Endothelial cell (in vitro differentiated cells): ENCODE measurements around the gene ADAM30. TPM values are rescaled to one million over a fixed set of nuclear protein-coding genes. Genes with fewer than 3 reads are reported as not detected.

Experiments
- DNase-seq: peaks from one replicate; pipeline ENCODE4 v3.0.0; 2021; ENCODE audit warnings: low spot score
- H3K27ac Mint-ChIP-seq: one replicate; pipeline ENCODE4 v1.8.0; 2021; ENCODE audit warnings: mixed read lengths, inconsistent platforms; ENCODE audit not compliant: unreplicated experiment
- H3K27me3 Mint-ChIP-seq: one replicate; pipeline ENCODE4 v1.8.0; 2021; ENCODE audit warnings: mild to moderate bottlenecking, moderate library complexity, mixed read lengths, inconsistent platforms; ENCODE audit not compliant: unreplicated experiment
- H3K36me3 Mint-ChIP-seq: one replicate; pipeline ENCODE4 v1.8.0; 2021; ENCODE audit warnings: mild to moderate bottlenecking, low read depth, mixed read lengths, inconsistent platforms; ENCODE audit not compliant: unreplicated experiment
- H3K4me1 Mint-ChIP-seq: one replicate; pipeline ENCODE4 v1.8.0; 2021; ENCODE audit warnings: mild to moderate bottlenecking, mixed read lengths, inconsistent platforms; ENCODE audit not compliant: unreplicated experiment
- H3K4me3 Mint-ChIP-seq: one replicate; pipeline ENCODE4 v1.8.0; 2021; ENCODE audit warnings: mild to moderate bottlenecking, mixed read lengths, inconsistent platforms; ENCODE audit not compliant: unreplicated experiment
- H3K9me3 Mint-ChIP-seq: one replicate; pipeline ENCODE4 v1.8.0; 2021; ENCODE audit warnings: mixed read lengths, inconsistent platforms; ENCODE audit not compliant: unreplicated experiment
- total RNA-seq: library from RNA; stranded (reverse); fragmentation: NEBNext Ultra II Directional; extraction: Animal tissue kit (Norgen Biotek cat#: 25700); gene quantifications from one replicate; pipeline ENCODE4 v1.2.1, GENCODE V29; 2021; ENCODE audit not compliant: unreplicated experiment
- TF ChIP-seq, protein P1 (sequence below): fragments of 200-600 bp; sonication (generic); IDR thresholded peaks from one replicate; pipeline ENCODE4 v1.5.0; 2021; ENCODE audit warnings: antibody characterized with exemption; ENCODE audit not compliant: unreplicated experiment

ADAM30 gene
- total RNA-seq, 1 donor from 2014 or later: not detected

DNA sequence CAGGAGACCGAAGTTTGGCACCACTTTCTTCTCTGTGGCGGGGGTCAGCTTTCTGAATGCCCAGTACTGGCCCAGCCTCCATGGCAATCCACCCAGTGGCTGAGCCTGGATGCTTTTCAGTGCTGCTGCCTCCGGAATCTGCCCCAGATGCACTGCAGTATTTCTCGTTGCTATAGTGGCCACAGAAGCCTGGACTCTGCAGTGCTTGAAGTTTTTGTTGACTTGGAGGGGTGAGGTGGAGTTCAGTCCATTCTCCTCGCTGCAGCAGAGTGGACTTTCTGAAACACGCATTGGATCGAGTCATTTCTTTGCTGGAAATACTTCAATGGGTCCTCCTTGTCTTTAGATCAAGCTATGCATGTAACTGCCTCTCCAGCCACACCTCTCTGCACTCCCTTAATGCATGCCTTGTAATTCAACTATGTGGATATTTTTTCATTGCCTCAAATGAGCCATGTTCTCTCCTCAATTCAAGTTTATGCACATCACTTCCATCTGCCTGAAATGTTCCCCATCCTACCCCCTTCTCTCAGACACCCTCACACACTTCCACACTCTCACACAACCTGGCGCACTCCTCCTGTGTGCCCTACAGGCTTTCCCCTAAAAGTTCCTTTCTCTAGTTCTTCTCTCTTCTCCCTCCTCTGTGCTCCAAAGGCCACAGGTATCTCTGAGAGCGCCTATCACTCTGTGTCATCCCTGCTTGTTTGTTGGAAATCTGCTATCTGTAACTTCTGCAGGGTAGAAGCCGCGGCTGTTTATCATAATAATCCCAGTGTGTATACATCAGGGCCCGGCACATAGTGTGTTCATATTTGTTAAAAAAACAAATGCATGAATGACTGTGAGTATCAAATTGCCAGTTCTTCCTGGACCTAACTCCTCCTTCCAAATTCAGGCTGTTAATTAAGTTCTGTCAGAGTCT is 16.5 kb downstream of the ADAM30 start:
- Mint-ChIP-seq H3K4me1 (no peaks in the 10 kb centered on the region), H3K27me3 (peaks cover 2% of the 10 kb centered on the region), H3K4me3 (no peak overlapping the region), H3K27ac (no peak overlapping the region), H3K9me3 (no peaks in the 10 kb centered on the region), H3K36me3 (no peaks in the 10 kb centered on the region)
- no peak for DNase-seq
- TF ChIP-seq, protein P1, sequence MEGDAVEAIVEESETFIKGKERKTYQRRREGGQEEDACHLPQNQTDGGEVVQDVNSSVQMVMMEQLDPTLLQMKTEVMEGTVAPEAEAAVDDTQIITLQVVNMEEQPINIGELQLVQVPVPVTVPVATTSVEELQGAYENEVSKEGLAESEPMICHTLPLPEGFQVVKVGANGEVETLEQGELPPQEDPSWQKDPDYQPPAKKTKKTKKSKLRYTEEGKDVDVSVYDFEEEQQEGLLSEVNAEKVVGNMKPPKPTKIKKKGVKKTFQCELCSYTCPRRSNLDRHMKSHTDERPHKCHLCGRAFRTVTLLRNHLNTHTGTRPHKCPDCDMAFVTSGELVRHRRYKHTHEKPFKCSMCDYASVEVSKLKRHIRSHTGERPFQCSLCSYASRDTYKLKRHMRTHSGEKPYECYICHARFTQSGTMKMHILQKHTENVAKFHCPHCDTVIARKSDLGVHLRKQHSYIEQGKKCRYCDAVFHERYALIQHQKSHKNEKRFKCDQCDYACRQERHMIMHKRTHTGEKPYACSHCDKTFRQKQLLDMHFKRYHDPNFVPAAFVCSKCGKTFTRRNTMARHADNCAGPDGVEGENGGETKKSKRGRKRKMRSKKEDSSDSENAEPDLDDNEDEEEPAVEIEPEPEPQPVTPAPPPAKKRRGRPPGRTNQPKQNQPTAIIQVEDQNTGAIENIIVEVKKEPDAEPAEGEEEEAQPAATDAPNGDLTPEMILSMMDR: no peak

DNA sequence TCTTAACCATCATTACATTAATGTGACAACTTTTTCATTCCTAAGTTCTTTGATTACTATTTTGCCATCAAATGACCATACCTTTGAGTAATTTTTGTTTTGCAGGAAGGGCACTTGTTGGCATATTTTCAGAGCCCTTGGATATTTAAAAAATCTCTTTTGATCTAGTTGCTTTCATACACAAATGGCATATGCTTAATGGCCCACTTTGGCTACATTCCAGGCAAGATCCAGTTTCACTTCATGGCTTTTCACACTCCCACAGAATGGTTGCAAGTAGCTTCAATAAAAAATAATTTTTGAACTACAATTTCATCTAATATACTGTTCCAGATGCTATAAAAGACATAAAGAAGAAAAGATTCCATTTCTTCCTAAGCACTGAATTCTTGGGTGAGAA is 18.1 kb downstream of the ADAM30 start:
- no peaks in the 10 kb centered on the region for H3K36me3 Mint-ChIP-seq
- DNase-seq: no peak
- H3K4me1 Mint-ChIP-seq: no peaks in the 10 kb centered on the region
- no peak overlapping the region for H3K27ac Mint-ChIP-seq
- H3K27me3 Mint-ChIP-seq: peaks cover 2% of the 10 kb centered on the region
- TF ChIP-seq, protein P1: no peak
- no peak overlapping the region for H3K4me3 Mint-ChIP-seq
- H3K9me3 Mint-ChIP-seq: no peaks in the 10 kb centered on the region

DNA sequence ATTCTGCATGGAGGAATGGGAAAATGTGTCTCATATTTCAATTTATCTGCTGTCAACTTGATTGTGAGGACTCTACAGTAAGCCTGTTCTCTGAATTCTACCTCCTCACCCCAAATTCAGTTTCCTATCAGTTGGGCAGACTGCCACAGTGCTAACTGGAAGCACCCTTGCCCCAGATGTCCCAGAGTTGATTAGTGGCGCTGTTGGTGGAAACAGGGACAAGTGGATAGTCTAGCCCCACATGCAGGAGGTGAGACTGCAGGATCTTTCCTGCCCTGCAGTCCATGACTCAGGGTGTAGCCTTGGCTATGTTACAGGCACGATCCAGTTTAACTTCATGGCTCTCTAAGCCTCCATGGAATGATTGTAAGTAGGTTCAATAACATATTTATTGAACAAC is 22.1 kb downstream of the ADAM30 start:
- Mint-ChIP-seq H3K27ac (no peak overlapping the region), H3K4me1 (no peaks in the 10 kb centered on the region), H3K36me3 (no peaks in the 10 kb centered on the region), H3K27me3 (peaks cover 3% of the 10 kb centered on the region), H3K4me3 (no peak overlapping the region), H3K9me3 (no peaks in the 10 kb centered on the region)
- TF ChIP-seq, protein P1: no peak
- no peak for DNase-seq

DNA sequence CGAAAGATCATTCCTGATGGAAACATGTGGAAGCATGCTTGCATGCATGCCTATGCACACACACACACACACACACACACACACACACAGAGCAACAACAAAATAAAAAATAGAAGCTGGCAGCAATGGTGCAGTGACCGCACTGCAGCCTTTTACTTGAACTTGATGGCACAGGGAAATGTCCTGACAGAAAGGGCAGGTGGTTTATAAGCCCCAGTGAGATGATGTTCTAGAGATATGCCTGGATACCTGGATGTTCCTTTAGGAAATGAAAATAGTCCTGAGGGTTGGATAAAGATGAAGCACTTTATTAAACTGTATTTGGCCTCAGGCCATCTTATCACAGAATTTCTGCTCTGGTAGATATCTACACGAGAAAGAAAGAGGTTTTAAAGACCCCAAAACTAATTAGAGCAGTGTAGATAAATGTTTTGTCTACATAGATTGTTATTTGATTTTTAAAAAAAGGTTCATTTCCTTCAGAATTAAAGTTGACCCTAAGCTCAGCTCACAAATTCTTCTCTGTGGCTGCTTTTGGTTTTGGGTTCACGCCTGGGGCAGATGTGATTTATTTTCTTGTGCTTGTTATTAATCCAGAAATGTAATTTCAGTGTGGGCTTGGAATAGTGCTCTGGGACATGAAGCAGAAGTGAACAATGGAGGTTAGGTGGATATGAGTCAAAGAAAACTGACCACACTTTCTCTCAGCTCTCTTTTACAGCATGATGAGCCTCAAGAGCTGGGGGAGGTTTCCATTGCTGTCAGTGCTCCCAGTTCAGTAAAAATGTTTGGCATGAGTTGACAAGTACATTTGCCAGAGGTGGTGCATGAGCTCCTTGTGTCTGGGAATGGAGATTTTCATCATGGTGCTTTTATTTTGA is 22.9 kb downstream of the ADAM30 start:
- TF ChIP-seq, protein P1: no peak
- H3K4me3 Mint-ChIP-seq: no peak overlapping the region
- H3K27me3 Mint-ChIP-seq: peaks cover 3% of the 10 kb centered on the region
- no peaks in the 10 kb centered on the region for H3K9me3 Mint-ChIP-seq
- DNase-seq: no peak
- H3K36me3 Mint-ChIP-seq: no peaks in the 10 kb centered on the region
- H3K4me1 Mint-ChIP-seq: no peaks in the 10 kb centered on the region
- no peak overlapping the region for H3K27ac Mint-ChIP-seq
